Measurements from ENCODE around the gene RASD2.

The RASD2 gene

DNA sequence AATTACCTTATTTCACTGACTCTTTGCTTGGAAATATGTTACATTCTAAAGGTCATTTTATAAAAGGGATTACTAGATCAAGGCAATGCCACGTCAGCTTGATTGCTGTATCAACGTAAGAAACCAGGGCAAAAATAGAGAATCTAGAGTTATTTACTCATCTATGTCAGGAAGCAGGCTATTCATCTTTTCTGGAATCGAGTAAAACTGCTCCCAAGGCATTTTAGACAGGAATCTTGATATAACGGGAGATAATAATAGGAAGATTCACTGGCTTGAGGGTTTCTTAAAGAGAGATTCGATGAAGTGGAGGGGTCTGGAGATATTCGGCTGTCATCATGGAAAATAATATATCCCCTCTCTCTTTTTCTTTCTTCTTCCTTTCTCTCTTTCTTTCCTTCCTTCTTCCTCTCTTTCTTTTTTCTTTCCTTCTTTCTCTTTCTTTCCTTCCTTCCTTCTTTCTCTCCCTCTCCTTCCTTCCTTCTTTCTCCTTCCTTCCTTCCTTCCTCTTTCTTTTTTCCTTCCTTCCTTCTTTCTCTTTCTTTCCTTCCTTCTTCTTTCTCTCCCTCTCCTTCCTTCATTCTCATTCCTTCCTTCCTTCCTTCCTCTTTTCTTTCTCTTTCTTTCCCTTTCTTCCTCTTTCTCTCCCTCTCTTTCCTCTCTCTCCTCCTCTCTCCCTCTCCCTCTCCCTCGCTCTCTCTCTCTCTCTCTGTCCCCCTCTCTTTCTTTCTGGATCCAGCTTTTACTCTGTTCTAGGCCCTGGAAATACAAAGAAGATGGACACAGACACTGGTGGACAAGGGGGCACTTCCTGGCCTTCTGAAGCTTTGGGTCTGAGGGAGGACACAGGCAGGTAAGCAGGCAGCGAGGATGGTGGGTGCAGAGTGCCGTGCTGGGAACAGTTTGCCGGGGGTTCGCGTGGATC lies 18.1 kb upstream of the RASD2 start:
- H3K27ac ChIP-seq = no peak overlapping the region
- TF ChIP-seq, protein P1, sequence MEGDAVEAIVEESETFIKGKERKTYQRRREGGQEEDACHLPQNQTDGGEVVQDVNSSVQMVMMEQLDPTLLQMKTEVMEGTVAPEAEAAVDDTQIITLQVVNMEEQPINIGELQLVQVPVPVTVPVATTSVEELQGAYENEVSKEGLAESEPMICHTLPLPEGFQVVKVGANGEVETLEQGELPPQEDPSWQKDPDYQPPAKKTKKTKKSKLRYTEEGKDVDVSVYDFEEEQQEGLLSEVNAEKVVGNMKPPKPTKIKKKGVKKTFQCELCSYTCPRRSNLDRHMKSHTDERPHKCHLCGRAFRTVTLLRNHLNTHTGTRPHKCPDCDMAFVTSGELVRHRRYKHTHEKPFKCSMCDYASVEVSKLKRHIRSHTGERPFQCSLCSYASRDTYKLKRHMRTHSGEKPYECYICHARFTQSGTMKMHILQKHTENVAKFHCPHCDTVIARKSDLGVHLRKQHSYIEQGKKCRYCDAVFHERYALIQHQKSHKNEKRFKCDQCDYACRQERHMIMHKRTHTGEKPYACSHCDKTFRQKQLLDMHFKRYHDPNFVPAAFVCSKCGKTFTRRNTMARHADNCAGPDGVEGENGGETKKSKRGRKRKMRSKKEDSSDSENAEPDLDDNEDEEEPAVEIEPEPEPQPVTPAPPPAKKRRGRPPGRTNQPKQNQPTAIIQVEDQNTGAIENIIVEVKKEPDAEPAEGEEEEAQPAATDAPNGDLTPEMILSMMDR (conservative IDR thresholded peaks at IDR 0.05) = no peak

DNA sequence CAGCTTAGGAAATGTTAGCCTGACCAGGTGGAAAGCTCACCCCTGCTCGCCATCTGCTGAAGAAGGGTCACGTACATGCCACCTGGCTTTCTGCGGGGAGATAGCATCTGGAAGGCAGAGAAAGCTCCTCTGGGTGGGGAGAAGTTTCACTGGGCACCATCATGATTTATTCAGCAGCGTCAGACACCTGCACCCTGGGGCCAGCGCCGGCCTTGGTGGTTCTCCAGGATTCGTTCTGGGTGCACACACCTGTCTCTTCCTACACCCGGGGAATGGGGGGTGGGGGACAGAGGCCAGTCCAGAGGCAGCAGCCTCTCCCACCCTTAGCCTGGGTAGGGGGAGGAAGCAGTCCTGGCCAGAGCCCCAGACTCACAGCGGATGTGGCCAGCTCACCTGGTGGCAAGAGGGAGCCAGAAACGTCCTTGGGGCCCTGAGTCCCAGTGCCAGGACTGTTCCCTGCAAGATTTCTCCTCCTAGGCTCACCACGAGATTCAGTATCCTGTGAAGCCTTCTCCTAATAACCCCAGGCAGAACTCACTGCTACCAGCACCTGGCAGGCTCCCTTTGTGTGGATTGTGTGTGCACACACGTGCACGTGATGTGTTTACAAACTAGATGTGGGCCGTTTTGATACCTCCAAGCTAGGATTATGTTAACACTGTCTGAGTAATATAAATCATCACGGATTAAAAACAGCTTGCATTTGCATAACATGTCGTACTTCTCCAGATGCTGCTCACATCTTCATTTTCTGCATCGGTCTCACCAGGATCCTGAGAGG lies 17.3 kb upstream of the RASD2 start:
- no peak overlapping the region for H3K27ac ChIP-seq
- TF ChIP-seq, protein P1 (conservative IDR thresholded peaks at IDR 0.05) = no peak

DNA sequence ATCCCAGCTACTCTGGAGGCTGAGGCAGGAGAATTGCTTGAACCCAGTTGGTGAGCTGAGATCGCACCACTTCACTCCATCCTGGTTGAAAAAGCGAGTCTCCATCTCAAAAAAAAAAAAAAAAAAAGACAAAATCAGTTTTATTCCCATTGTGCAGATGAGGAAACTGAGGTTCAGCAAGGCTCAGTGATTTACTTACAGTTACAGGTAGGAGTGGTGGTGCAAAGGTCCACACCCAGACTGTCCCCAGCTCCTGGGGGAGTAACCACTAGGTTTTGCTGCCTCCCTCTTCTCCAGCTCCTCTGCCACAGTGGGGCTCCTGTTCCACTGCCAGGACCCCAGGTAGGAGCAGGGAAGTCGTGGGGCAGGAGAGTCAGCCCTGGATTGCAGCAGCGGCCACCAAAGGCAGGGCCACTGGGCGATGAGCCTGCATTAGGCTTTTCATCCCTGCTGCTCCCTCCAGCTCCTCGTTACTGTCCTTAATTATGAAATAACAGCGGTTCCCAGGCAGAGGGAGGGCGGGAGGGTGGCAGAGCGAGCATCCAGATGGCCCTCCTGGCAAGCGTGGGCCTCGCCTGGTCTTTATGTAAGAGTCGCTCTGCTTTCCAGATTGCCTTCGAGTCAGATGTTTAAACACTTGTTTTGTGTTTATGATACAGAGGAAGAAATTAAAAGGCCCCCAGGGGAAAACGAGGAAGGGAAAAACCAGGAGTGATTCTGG lies 15.5 kb upstream of the RASD2 start:
- TF ChIP-seq, protein P1 (conservative IDR thresholded peaks at IDR 0.05) = no peak
- H3K27ac ChIP-seq = no peak overlapping the region

DNA sequence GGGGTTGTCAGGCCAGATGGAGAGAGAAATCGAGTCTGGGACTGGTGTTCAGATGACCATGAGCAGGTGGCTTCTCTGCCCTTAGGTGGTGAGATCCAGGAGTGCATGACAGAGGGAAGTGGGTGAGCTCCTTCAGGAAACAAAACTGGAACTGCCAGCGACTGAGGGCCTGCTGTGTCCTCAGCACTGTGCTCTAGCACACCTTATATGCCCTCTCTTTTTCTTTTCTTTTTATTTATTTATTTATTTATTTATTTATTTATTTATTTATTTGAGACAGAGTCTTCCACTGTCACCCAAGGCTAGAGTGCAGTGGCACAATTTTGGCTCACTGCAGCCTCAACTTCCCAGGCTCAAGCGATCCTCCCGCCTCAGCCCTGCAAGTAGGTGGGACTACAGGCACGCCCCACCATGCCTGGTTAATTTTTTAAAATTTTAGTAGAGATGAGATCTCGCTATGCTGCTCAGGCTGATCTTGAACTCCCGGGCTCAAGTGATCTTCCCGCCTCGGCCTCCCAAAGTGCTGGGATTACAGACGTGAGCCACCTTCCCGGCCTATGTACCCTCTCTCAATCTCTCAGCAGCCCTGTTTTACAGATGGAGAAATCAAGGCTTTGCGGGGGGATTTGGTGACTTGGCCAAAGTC lies 14.8 kb upstream of the RASD2 start:
- H3K27ac ChIP-seq = no peak overlapping the region
- TF ChIP-seq, protein P1 (conservative IDR thresholded peaks at IDR 0.05) = no peak

DNA sequence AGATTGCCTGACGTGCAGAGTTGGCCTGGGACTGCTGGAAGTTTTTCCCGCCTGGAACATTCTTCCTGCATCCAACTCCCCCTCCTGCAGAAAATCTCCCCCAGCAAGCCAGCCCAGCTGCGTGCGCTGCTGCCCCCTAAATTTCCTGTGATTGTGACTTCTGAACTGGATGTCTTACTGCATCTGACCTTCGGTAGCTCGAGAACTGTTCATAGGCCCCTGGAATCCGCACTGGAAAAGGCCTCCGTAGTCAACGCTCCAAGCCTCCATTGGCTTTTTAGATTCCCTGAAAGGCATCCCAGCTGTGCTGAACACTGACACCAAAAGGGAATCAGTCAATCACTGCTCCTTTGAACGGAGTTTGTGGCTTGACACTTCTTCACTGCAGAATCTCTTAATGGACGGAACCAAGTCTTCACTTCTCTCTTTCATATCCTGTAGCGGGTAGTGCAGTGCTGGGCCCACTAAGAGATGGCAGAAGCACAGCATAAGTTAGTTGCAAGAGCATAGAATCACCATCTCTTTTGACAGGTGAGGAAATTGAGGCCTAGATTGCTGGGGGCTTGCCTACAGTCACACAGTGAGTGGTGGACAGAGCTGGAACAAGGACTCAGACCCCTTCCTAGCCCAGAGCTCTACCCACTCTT lies 14.2 kb upstream of the RASD2 start:
- H3K27ac ChIP-seq = no peak overlapping the region

DNA sequence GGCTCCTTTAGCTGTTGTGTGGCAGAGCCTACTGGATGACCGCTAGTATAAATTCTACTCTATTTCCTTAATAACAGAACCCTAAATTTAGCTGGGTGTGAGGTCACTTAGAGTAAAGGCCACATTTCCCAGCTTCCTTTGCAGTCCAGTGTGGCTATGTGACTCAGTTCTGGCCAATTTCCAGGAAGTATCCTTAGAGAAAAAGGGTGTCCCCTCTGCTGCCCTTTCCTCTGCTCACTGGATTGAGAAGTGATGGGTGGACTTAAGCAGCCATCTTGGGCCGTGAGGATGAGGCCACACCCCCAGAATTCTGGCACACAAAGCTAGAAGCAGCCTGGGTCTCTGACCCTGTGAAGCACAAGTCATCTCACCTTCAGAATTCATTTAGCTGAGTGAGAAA lies 11.7 kb upstream of the RASD2 start:
- TF ChIP-seq, protein P1 (conservative IDR thresholded peaks at IDR 0.05) = no peak
- H3K27ac ChIP-seq = no peak overlapping the region

More for the DNA sequence above, 14.2 kb upstream of the RASD2 start:
- TF ChIP-seq, protein P1 (conservative IDR thresholded peaks at IDR 0.05) = no peak

Data from VCaP (cell line).